CD4-positive, alpha-beta T cell (primary cell): ENCODE data around the gene FOXO3. TPM values are rescaled to one million over a fixed set of nuclear protein-coding genes. Genes with fewer than 3 reads are reported as not detected.

ENCODE experiments used
- ATAC-seq: fragments of 200-7000 bp; cut with Tn5 transposase; one replicate; pipeline ENCODE4 v1.10.0; 2022; ENCODE audit warnings: mild to moderate bottlenecking; ENCODE audit not compliant: poor library complexity
- CTCF ChIA-PET: fragments of 350-600 bp; sonication (Branson Sonifier 250); formaldehyde crosslinking; loops from one replicate; lab custom pipeline; 2021; ENCODE audit warnings: antibody characterized with exemption, inconsistent platforms; lab: Charles Lee
- POLR2A ChIA-PET: fragments of 350-600 bp; sonication (Branson Sonifier 250); formaldehyde crosslinking; loops from one replicate; lab custom pipeline; 2021; ENCODE audit warnings: antibody characterized with exemption, inconsistent platforms; lab: Charles Lee
- DNase-seq, 14 experiments: peaks; one replicate each; pipeline ENCODE4 v3.0.0-alpha.2; 2013 to 2020; ENCODE audit warnings: mixed read lengths in 2 of 14
- H3K27ac ChIP-seq, 2 donors: one replicate each; pipeline versions ENCODE4 v1.5.1 to v1.7.0; 2013; ENCODE audit warnings: low read length in 2 of 2, low read depth in 1 of 2, mild to moderate bottlenecking in 1 of 2
- H3K27me3 ChIP-seq, 2 experiments: 1 replicate in 1 of 2; 2 replicates in 1 of 2; pipeline versions ENCODE4 v1.6.1 to v1.7.0; 2013; ENCODE audit warnings: low read length in 2 of 2, control low read depth in 1 of 2, mild to moderate bottlenecking in 1 of 2, moderate library complexity in 1 of 2; ENCODE audit not compliant: insufficient read depth in 2 of 2, control insufficient read depth in 1 of 2
- H3K36me3 ChIP-seq: one replicate; pipeline ENCODE4 v1.6.1; 2013; ENCODE audit warnings: low read length, control low read depth; ENCODE audit not compliant: insufficient read depth
- H3K4me1 ChIP-seq: one replicate; pipeline ENCODE4 v1.6.1; 2013; ENCODE audit warnings: low read length, control low read depth; ENCODE audit not compliant: insufficient read depth
- H3K4me3 ChIP-seq: one replicate; pipeline ENCODE4 v1.5.1; 2013; ENCODE audit warnings: mild to moderate bottlenecking, low read length, moderate library complexity
- H3K9me3 ChIP-seq, 2 experiments: 1 replicate in 1 of 2; 2 replicates in 1 of 2; pipeline versions ENCODE4 v1.6.1 to v1.7.0; 2013; ENCODE audit warnings: low read length in 2 of 2, mild to moderate bottlenecking in 2 of 2, control low read depth in 1 of 2, moderate library complexity in 1 of 2; ENCODE audit not compliant: control insufficient read depth in 1 of 2, insufficient read depth in 1 of 2
- H3K27ac Mint-ChIP-seq: one replicate; pipeline ENCODE4 v1.8.0; 2020; ENCODE audit warnings: mixed read lengths
- H3K27me3 Mint-ChIP-seq: one replicate; pipeline ENCODE4 v1.8.0; 2021; ENCODE audit warnings: mixed read lengths
- H3K36me3 Mint-ChIP-seq: one replicate; pipeline ENCODE4 v1.8.0; 2021; ENCODE audit warnings: low read depth, mixed read lengths
- H3K4me1 Mint-ChIP-seq: one replicate; pipeline ENCODE4 v1.8.0; 2021; ENCODE audit warnings: low read depth, mixed read lengths
- H3K4me3 Mint-ChIP-seq: one replicate; pipeline ENCODE4 v1.8.0; 2020; ENCODE audit warnings: mild to moderate bottlenecking, mixed read lengths
- H3K9me3 Mint-ChIP-seq: one replicate; pipeline ENCODE4 v1.8.0; 2020; ENCODE audit warnings: mixed read lengths
- intact Hi-C, 2 experiments: fragments of 100-400 bp; cut with DNase I in 1 of 2; cut with micrococcal nuclease in 1 of 2; formaldehyde crosslinking; loops; one replicate each; pipeline versions ENCODE4 v1.15.1 to v1.9.0; 2023 to 2025; cut with DNase I, micrococcal nuclease
- total RNA-seq, 174 experiments: library from RNA in 2 of 174; stranded (reverse) in 2 of 174; gene quantifications; one replicate each; pipeline ENCODE4 v1.2.3 and lab custom pipeline; 2021 to 2026
- TF ChIP-seq, protein P1 (sequence below): fragments of 200-600 bp; IDR thresholded peaks from one replicate; pipeline ENCODE4 v1.8.0; 2022; ENCODE audit warnings: antibody characterized with exemption, mild to moderate bottlenecking

The FOXO3 gene
- total RNA-seq, 2 experiments from 2014 or later = 24.3 to 25.3 TPM

DNA sequence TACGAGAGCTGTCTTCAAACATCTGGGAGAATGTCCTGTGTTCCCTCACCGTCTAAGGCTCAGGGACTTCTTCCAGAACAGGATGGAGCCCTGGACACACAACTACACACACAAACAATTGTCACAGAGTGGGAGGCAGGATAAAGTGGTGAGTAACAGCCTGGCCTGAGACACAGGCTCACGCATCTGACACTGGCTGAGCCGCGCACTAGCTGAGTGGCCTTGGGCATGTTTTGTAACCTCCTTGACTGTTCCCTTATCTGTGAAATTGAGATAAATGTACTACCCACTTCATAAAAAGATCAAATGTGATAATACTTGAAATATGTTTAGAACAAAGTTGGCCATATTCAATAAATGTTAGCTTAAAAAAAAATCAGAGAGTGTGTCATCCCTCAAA is 155.1 kb downstream of the FOXO3 start:
- Histone ChIP-seq H3K27me3 (no peaks in the 10 kb centered on the region), H3K4me3 (no peak overlapping the region), H3K36me3 (no peaks in the 10 kb centered on the region), H3K4me1 (peaks cover 21% of the 10 kb centered on the region), H3K9me3 (no peaks in the 10 kb centered on the region), H3K27ac (no peak overlapping the region)
- TF ChIP-seq, protein P1, sequence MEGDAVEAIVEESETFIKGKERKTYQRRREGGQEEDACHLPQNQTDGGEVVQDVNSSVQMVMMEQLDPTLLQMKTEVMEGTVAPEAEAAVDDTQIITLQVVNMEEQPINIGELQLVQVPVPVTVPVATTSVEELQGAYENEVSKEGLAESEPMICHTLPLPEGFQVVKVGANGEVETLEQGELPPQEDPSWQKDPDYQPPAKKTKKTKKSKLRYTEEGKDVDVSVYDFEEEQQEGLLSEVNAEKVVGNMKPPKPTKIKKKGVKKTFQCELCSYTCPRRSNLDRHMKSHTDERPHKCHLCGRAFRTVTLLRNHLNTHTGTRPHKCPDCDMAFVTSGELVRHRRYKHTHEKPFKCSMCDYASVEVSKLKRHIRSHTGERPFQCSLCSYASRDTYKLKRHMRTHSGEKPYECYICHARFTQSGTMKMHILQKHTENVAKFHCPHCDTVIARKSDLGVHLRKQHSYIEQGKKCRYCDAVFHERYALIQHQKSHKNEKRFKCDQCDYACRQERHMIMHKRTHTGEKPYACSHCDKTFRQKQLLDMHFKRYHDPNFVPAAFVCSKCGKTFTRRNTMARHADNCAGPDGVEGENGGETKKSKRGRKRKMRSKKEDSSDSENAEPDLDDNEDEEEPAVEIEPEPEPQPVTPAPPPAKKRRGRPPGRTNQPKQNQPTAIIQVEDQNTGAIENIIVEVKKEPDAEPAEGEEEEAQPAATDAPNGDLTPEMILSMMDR = no peak
- H3K27ac Mint-ChIP-seq = no peak overlapping the region
- no peak for ATAC-seq
- no peaks in the 10 kb centered on the region for H3K36me3 Mint-ChIP-seq
- H3K4me1 Mint-ChIP-seq = peaks cover 9% of the 10 kb centered on the region
- intact Hi-C loops = no loop called here
- DNase-seq = no peak
- H3K4me3 Mint-ChIP-seq = no peak overlapping the region
- CTCF ChIA-PET = no interaction called here
- POLR2A ChIA-PET = no interaction called here
- no peaks in the 10 kb centered on the region for H3K9me3 Mint-ChIP-seq
- H3K27me3 Mint-ChIP-seq = no peaks in the 10 kb centered on the region

- Mint-ChIP-seq H3K36me3 (no peaks in the 10 kb centered on the region), H3K27me3 (peaks cover 5% of the 10 kb centered on the region), H3K9me3 (no peaks in the 10 kb centered on the region), H3K4me1 (peaks cover 9% of the 10 kb centered on the region), H3K4me3 (no peak overlapping the region), H3K27ac (no peak overlapping the region)
- intact Hi-C loops = no loop called here
- H3K4me3 ChIP-seq = no peak overlapping the region
- POLR2A ChIA-PET = no interaction called here
- TF ChIP-seq, protein P1 = no peak
- no peaks in the 10 kb centered on the region for H3K36me3 ChIP-seq
- DNase-seq (no peak), ATAC-seq (no peak)
- H3K27me3 ChIP-seq = no peaks in the 10 kb centered on the region
- no peaks in the 10 kb centered on the region for H3K9me3 ChIP-seq
- no peak overlapping the region for H3K27ac ChIP-seq
- H3K4me1 ChIP-seq = peaks cover 21% of the 10 kb centered on the region
- CTCF ChIA-PET = no interaction called here
Measured at GRCh38 chr6:108716801-108717791, 156.4 kb downstream of the FOXO3 start.

DNA sequence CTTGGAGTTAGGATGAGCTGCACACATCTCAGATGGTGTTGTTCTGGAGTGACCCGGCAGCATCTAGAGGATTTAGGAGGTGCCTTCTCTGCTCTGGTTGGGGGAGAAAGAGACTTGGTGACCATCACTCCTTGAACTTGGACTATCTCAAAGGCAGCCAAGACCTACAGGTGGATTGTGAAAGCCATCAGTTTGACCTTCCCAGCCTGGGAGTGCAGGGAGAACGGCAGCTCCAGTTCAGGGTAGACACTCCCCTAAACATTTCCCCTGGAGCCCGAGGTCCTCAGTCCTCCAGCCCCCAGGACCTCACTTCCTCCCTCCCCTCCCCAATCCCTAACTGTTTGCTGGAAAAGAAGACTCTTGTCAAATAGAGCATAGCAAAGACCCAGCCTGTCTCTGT is 158.8 kb downstream of the FOXO3 start:
- Histone ChIP-seq H3K27me3 (no peaks in the 10 kb centered on the region), H3K4me1 (peaks cover 15% of the 10 kb centered on the region), H3K4me3 (no peak overlapping the region), H3K9me3 (peaks cover 5 to 14% of the 10 kb centered on the region in 2 experiments), H3K27ac (no peak overlapping the region), H3K36me3 (no peaks in the 10 kb centered on the region)
- peaks cover 8% of the 10 kb centered on the region for H3K36me3 Mint-ChIP-seq
- peaks cover 5% of the 10 kb centered on the region for H3K27me3 Mint-ChIP-seq
- peaks cover 7% of the 10 kb centered on the region for H3K9me3 Mint-ChIP-seq
- no peak for ATAC-seq
- TF ChIP-seq, protein P1 = no peak
- intact Hi-C loops = no loop called here
- ChIA-PET POLR2A (no interaction called here), CTCF (interaction anchor here (0.7 kb wide), 1 partner anchor 494 kb away, joined by 3 read pairs; no protein-coding TSS in a partner anchor)
- DNase-seq = no peak
- no peak overlapping the region for H3K4me3 Mint-ChIP-seq
- peaks cover 6% of the 10 kb centered on the region for H3K4me1 Mint-ChIP-seq
- no peak overlapping the region for H3K27ac Mint-ChIP-seq
